Spleen (tissue), 7 donors: ENCODE results near the gene RPAIN.
"Not testable (repeated sequence)": the region's sequence is repeated elsewhere in the genome, so short reads cannot be mapped to it uniquely, and the experiment has no call there.

Source experiments
- CTCF ChIP-seq, 11 experiments: fragments of 200-600 bp in 7 of 11; fragments of 450-650 bp in 4 of 11; sonication (generic) in 4 of 11; IDR thresholded peaks in 8 of 11; conservative IDR thresholded peaks in 3 of 11; 1 replicate in 7 of 11; 2 replicates in 4 of 11; pipeline versions ENCODE4 v1.4.0 to v1.8.0; 2016 to 2021; ENCODE audit warnings: antibody characterized with exemption in 11 of 11, inconsistent platforms in 4 of 11, mild to moderate bottlenecking in 1 of 11
- POLR2A ChIP-seq, 3 donors: fragments of 450-650 bp; IDR thresholded peaks; one replicate each; pipeline ENCODE4 v1.5.1; 2017; ENCODE audit warnings: antibody characterized with exemption in 3 of 3, mild to moderate bottlenecking in 1 of 3
- donor health status: DM: no; HTN: no; CAD: no; lungs with moderate emphysema.
- donor health status: DM: no; HTN: no; CAD: no.
- donor health status: DM: no; HTN: no; CAD: no.

DNA sequence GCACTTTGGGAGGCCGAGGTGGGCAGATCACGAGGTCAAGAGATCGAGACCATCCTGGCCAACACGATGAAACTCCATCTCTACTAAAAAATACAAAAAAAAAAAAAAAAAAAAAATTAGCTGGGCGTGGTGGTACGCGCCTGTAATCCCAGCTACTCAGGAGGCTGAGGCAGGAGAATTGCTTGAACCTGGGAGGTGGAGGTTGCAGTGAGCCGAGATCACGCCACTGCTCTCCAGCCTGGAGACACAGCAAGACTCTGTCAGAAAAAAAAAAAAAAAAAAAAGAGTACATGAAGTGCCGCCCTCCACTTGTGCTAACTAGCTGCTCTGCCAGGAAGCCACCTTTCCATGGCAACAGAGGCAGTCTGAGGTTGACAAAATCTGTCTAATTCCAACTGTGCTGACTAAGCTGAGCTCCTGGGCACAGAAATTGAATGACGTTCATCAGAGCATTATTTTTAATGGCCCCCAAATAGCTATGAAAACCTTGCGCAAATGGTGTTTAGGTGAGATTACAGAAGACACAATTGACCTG lies 15.9 kb downstream of the RPAIN start:
- TF ChIP-seq CTCF (IDR thresholded peaks at IDR 0.05 in 8 of 11, conservative IDR thresholded peaks at IDR 0.05 in 3 of 11); POLR2A (IDR thresholded peaks at IDR 0.05): not testable (repeated sequence)
